Endothelial cell of umbilical vein (primary cell): ENCODE measurements around the gene LCN6. TPM values are rescaled to one million over a fixed set of nuclear protein-coding genes. Genes with fewer than 3 reads are reported as not detected.

ENCODE experiments used
- microRNA-seq: library from miRNA; unstranded; fragments of <30 nt; microRNA quantifications from one replicate; pipeline ENCODE4 v1.2.0, GENCODE V29; 2021; ENCODE audit warnings: borderline number of aligned reads, borderline replicate concordance
- polyA plus RNA-seq, 4 experiments: library from polyadenylated mRNA; depleted of rRNA in 3 of 4; stranded (reverse) in 3 of 4; unstranded in 1 of 4; fragments of >200 nt; gene quantifications; 2 replicates each; pipeline versions ENCODE4 v1.2.1 to v1.2.3, GENCODE V29; 2011 to 2012; ENCODE audit warnings: missing spikeins in 1 of 4
- small RNA-seq: library from RNA; depleted of rRNA; stranded (forward); fragments of <200 nt; gene quantifications from one replicate; pipeline ENCODE3, GENCODE V24; 2012; ENCODE audit warnings: low replicate concordance, low read depth; ENCODE audit not compliant: insufficient read depth, insufficient read length
- total RNA-seq: library from RNA; stranded (reverse); gene quantifications from 2 replicates; pipeline ENCODE4 v1.2.3, GENCODE V29; 2021

Gene LCN6
- total and polyA plus RNA-seq, 2 donors (not counting 3 experiments of a cell fraction or from before 2014, with no cell fraction given) = 0.17 TPM; not detected in 1

Small RNAs within 50 kb of the gene (microRNA-seq; reads per million reads assigned to microRNA genes)
- gene MIR6722 = not detected

Small RNAs within 50 kb of the gene (small RNA-seq; reads per million reads assigned to genes)
- gene ATP6V1G1P3 = not detected
- gene MIR6722 = not detected

Other genes with a start within 250 kb of the LCN6 start
- 153 and 161 TPM in 2 replicates for gene NOTCH1, start 202.5 kb downstream of the LCN6 start, total RNA-seq
- gene NOTCH1, start 202.5 kb downstream of the LCN6 start, polyA plus RNA-seq = 27.0 and 31.7 TPM in 2 replicates
- gene EGFL7, start 85.6 kb downstream of the LCN6 start, total RNA-seq = 1,042 and 1,043 TPM in 2 replicates
- 1,377 and 1,605 TPM in 2 replicates for gene EGFL7, start 85.6 kb downstream of the LCN6 start, polyA plus RNA-seq
- gene AGPAT2, start 61.1 kb downstream of the LCN6 start, total RNA-seq = 43.0 and 45.5 TPM in 2 replicates
- 55.3 and 72.1 TPM in 2 replicates for gene AGPAT2, start 61.1 kb downstream of the LCN6 start, polyA plus RNA-seq
- gene DIPK1B, start 36.0 kb downstream of the LCN6 start, total RNA-seq = 242 and 253 TPM in 2 replicates
- gene DIPK1B, start 36.0 kb downstream of the LCN6 start, polyA plus RNA-seq = 441 and 642 TPM in 2 replicates
- gene LCN10, start 5.6 kb downstream of the LCN6 start, total RNA-seq = not detected in 2 replicates
- not detected in 2 replicates for gene LCN10, start 5.6 kb downstream of the LCN6 start, polyA plus RNA-seq
- gene LCN8, start 9.7 kb upstream of the LCN6 start, total RNA-seq = not detected in 2 replicates
- not detected in 2 replicates for gene LCN8, start 9.7 kb upstream of the LCN6 start, polyA plus RNA-seq
- gene LCN15, start 16.0 kb upstream of the LCN6 start, total RNA-seq = not detected in 2 replicates
- gene LCN15, start 16.0 kb upstream of the LCN6 start, polyA plus RNA-seq = not detected in 2 replicates
- gene TMEM141, start 42.8 kb upstream of the LCN6 start, total RNA-seq = 43.2 and 44.9 TPM in 2 replicates
- 129 and 146 TPM in 2 replicates for gene TMEM141, start 42.8 kb upstream of the LCN6 start, polyA plus RNA-seq
- gene CCDC183, start 47.8 kb upstream of the LCN6 start, total RNA-seq = 0.37 TPM in 1 of 2 replicates, not detected in the other
- 0.50 and 0.60 TPM in 2 replicates for gene CCDC183, start 47.8 kb upstream of the LCN6 start, polyA plus RNA-seq
- gene RABL6, start 59.4 kb upstream of the LCN6 start, total RNA-seq = 112 TPM in 2 replicates
- 60.8 and 61.3 TPM in 2 replicates for gene RABL6, start 59.4 kb upstream of the LCN6 start, polyA plus RNA-seq
- gene AJM1, start 94.0 kb upstream of the LCN6 start, total RNA-seq = 1.3 and 1.7 TPM in 2 replicates
- 0.30 and 0.32 TPM in 2 replicates for gene AJM1, start 94.0 kb upstream of the LCN6 start, polyA plus RNA-seq
- gene PHPT1, start 100.9 kb upstream of the LCN6 start, total RNA-seq = 139 and 165 TPM in 2 replicates
- gene PHPT1, start 100.9 kb upstream of the LCN6 start, polyA plus RNA-seq = 319 and 376 TPM in 2 replicates
- gene MAMDC4, start 103.8 kb upstream of the LCN6 start, total RNA-seq = 7.2 and 7.7 TPM in 2 replicates
- 3.6 and 4.7 TPM in 2 replicates for gene MAMDC4, start 103.8 kb upstream of the LCN6 start, polyA plus RNA-seq
- gene EDF1, start 117.8 kb upstream of the LCN6 start, total RNA-seq = 356 and 388 TPM in 2 replicates
- 411 and 478 TPM in 2 replicates for gene EDF1, start 117.8 kb upstream of the LCN6 start, polyA plus RNA-seq
- gene TRAF2, start 138.0 kb upstream of the LCN6 start, total RNA-seq = 21.5 and 23.1 TPM in 2 replicates
- 10.3 and 10.9 TPM in 2 replicates for gene TRAF2, start 138.0 kb upstream of the LCN6 start, polyA plus RNA-seq
- gene FBXW5, start 196.2 kb upstream of the LCN6 start, total RNA-seq = 95.6 and 97.3 TPM in 2 replicates
- 151 and 209 TPM in 2 replicates for gene FBXW5, start 196.2 kb upstream of the LCN6 start, polyA plus RNA-seq
- 1.4 and 1.9 TPM in 2 replicates for gene C8G, start 196.7 kb upstream of the LCN6 start, total RNA-seq
- gene C8G, start 196.7 kb upstream of the LCN6 start, polyA plus RNA-seq = 0.47 and 0.70 TPM in 2 replicates
- gene LCN12, start 203.7 kb upstream of the LCN6 start, total RNA-seq = 0.35 TPM in 1 of 2 replicates, not detected in the other
- gene LCN12, start 203.7 kb upstream of the LCN6 start, polyA plus RNA-seq = 0.52 and 0.62 TPM in 2 replicates
- not detected in 2 replicates for gene PTGDS, start 229.0 kb upstream of the LCN6 start, total RNA-seq
- not detected in 2 replicates for gene PTGDS, start 229.0 kb upstream of the LCN6 start, polyA plus RNA-seq
- gene LCNL1, start 234.5 kb upstream of the LCN6 start, total RNA-seq = not detected in 2 replicates
- not detected in 2 replicates for gene LCNL1, start 234.5 kb upstream of the LCN6 start, polyA plus RNA-seq
- gene PAXX, start 243.9 kb upstream of the LCN6 start, total RNA-seq = 35.0 and 38.7 TPM in 2 replicates
- gene PAXX, start 243.9 kb upstream of the LCN6 start, polyA plus RNA-seq = 34.0 and 49.9 TPM in 2 replicates
- not detected in 2 replicates for gene CLIC3, start 248.0 kb upstream of the LCN6 start, total RNA-seq
- 2.3 and 4.1 TPM in 2 replicates for gene CLIC3, start 248.0 kb upstream of the LCN6 start, polyA plus RNA-seq